ENCODE data around the gene RADIL. TPM values are rescaled to one million over a fixed set of nuclear protein-coding genes. Genes with fewer than 3 reads are reported as not detected.

The RADIL gene
- total and polyA plus RNA-seq, 2 of the 13 experiments (the other 11 are each of a cell fraction or from before 2014, with no cell fraction given): 0.05 to 0.09 TPM

DNA sequence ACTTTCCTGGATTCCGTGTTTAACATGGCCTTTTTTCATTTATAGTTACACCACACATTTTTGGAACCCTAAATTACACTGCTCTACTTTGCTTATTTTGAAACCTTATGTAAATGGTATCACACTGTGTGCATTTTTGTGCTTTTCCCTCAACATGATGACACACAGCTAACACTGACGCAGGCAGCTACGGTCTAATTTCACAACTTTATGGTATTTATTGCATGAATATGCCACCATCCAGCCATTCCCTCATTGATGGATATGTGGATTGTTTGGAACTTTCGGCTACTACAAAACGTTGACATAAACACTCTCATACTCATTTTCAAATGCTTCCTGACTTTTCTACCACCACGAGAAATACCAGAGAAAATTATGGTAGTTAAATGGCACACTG, 28.6 kb downstream of the RADIL start:
- H3K79me2 ChIP-seq (ENCODE audit: insufficient read depth, low read length): no peaks in the 10 kb centered on the region
- peaks cover 13% of the 10 kb centered on the region for H3K4me1 ChIP-seq (ENCODE audit: insufficient read depth, low read length)
- POLR2A ChIA-PET: no interaction called here
- H3K4me3 ChIP-seq (replicated peaks in 1 of 3; ENCODE audit: insufficient read depth in 1 of 3, low read depth in 2 of 3, low read length in 3 of 3): no peak overlapping the region
- CTCF ChIA-PET (ENCODE audit: low intra/inter-chr PET ratio, low total read pairs): no interaction called here
- intact Hi-C loops (cut with micrococcal nuclease; ENCODE audit: unreplicated experiment) (no loop called here), in situ Hi-C loops (cut with HindIII; ENCODE audit: extremely low pct_ligation_motif_present, low pct_unique_long_range_greater_than_20kb) (no loop called here)
- no peaks in the 10 kb centered on the region for H3K9me3 ChIP-seq (ENCODE audit: low read length)
- no peak overlapping the region for H2AFZ ChIP-seq (ENCODE audit: low read length)
- no peak overlapping the region for H3K27ac ChIP-seq (ENCODE audit: extremely low read length, insufficient read depth, low read length)
- DNase-seq (ENCODE audit: low spot score) (no peak), ATAC-seq (no peak), FAIRE-seq (no peak)
- BruUV-seq (replicated peaks): no TSS peak
- no peaks in the 10 kb centered on the region for H3K36me3 ChIP-seq (replicated peaks in 1 of 2; ENCODE audit: control insufficient read depth in 1 of 2, insufficient read depth in 2 of 2, low read length in 2 of 2)
- no peaks in the 10 kb centered on the region for H4K20me1 ChIP-seq (ENCODE audit: insufficient read depth, low read length)
- peaks cover 0 to 28% of the 10 kb centered on the region in 2 experiments; a peak in 3 of 5 replicates for H3K27me3 ChIP-seq (ENCODE audit: control insufficient read depth in 1 of 2, insufficient read depth in 2 of 2, low read length in 2 of 2)
- 33% methylated on average over 6 of the region's 6 CpGs for WGBS (ENCODE audit: low lambda C conversion rate)
- H3K4me2 ChIP-seq (ENCODE audit: low read depth, low read length): no peak overlapping the region
- TF ChIP-seq ZNF883 (CRISPR knock-in tag; IDR thresholded peaks at IDR 0.05; ENCODE audit: not compliant biosample characterization): no peak
- TF ChIP-seq, protein P1, sequence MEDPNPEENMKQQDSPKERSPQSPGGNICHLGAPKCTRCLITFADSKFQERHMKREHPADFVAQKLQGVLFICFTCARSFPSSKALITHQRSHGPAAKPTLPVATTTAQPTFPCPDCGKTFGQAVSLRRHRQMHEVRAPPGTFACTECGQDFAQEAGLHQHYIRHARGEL (CRISPR knock-in tag; IDR thresholded peaks at IDR 0.05): no peak
- H3K9ac ChIP-seq (ENCODE audit: insufficient read depth, low read depth, low read length): no peak overlapping the region

DNA sequence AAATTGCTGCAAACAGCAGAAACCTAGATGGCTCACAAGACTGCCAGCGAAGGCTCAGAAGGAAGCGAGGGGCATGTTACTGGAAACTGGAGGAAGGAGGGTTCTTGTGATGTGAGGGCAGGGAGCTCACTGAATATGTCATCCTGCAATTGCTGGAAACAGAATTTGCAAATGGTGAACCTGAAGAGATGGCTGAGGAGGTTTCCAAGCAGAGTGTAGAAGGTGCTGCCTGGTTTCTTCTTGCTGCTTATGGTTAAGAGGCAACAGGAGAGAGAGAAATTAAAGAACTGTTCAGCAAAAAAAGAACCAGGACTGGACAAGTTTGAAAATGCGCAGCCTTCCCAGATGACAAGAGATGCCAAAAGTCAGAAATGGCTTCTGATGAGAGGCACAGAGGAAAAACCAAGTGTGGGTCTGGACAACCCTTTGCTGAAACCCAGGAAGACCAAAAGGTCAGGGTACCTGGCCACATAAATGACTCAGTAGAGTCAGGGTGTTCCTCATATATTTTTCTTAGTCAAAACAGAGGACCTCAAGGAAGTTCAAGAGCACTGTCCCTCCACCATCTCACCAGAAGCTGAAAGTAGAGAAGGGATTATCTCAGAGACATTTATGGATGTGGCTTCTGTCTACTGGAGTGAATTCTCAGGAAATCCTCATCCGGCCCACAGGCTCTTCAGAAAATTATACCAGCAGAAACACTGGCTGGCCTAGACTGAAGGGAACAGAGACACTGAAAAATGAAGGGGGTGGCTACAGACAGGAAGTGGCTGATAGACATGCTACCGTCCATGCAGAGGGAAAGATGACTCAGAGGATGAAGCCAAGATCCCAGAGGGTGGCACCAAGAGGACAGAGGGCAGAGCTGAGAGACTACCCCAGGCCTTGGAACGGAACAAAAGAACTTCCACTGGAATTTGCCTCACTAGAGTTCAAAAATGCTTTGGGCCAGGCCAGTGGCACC, 31.8 kb downstream of the RADIL start:
- H3K4me2 ChIP-seq (ENCODE audit: low read depth, low read length): no peak overlapping the region
- ChIA-PET CTCF (ENCODE audit: low intra/inter-chr PET ratio, low total read pairs) (no interaction called here), POLR2A (no interaction called here)
- ATAC-seq (no peak), FAIRE-seq (no peak), DNase-seq (ENCODE audit: low spot score) (no peak)
- intact Hi-C loops (cut with micrococcal nuclease; ENCODE audit: unreplicated experiment) (no loop called here), in situ Hi-C loops (cut with HindIII; ENCODE audit: extremely low pct_ligation_motif_present, low pct_unique_long_range_greater_than_20kb) (no loop called here)
- H4K20me1 ChIP-seq (ENCODE audit: insufficient read depth, low read length): no peaks in the 10 kb centered on the region
- H3K4me1 ChIP-seq (ENCODE audit: insufficient read depth, low read length): peaks cover 5% of the 10 kb centered on the region
- H3K27me3 ChIP-seq (ENCODE audit: control insufficient read depth in 1 of 2, insufficient read depth in 2 of 2, low read length in 2 of 2): peaks cover 0 to 23% of the 10 kb centered on the region in 2 experiments; a peak in 2 of 5 replicates
- TF ChIP-seq, protein P2, sequence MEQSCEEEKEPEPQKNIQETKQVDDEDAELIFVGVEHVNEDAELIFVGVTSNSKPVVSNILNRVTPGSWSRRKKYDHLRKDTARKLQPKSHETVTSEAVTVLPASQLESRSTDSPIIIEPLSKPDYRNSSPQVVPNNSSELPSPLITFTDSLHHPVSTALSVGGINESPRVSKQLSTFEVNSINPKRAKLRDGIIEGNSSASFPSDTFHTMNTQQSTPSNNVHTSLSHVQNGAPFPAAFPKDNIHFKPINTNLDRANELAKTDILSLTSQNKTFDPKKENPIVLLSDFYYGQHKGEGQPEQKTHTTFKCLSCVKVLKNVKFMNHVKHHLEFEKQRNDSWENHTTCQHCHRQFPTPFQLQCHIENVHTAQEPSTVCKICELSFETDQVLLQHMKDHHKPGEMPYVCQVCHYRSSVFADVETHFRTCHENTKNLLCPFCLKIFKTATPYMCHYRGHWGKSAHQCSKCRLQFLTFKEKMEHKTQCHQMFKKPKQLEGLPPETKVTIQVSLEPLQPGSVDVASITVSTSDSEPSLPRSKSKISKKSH (CRISPR knock-in tag; IDR thresholded peaks at IDR 0.05; ENCODE audit: borderline replicate concordance): no peak
- peak; percentile 98 for TF ChIP-seq ZNF256 (CRISPR knock-in tag; conservative IDR thresholded peaks at IDR 0.05)
- H3K36me3 ChIP-seq (replicated peaks in 1 of 2; ENCODE audit: control insufficient read depth in 1 of 2, insufficient read depth in 2 of 2, low read length in 2 of 2): no peaks in the 10 kb centered on the region
- H3K27ac ChIP-seq (ENCODE audit: extremely low read length, insufficient read depth, low read length): no peak overlapping the region
- no peak overlapping the region for H3K9ac ChIP-seq (ENCODE audit: insufficient read depth, low read depth, low read length)
- H3K4me3 ChIP-seq (replicated peaks in 1 of 3; ENCODE audit: insufficient read depth in 1 of 3, low read depth in 2 of 3, low read length in 3 of 3): no peak overlapping the region
- WGBS (ENCODE audit: low lambda C conversion rate): 29% methylated on average over 6 of the region's 6 CpGs
- H3K79me2 ChIP-seq (ENCODE audit: insufficient read depth, low read length): no peaks in the 10 kb centered on the region
- no peaks in the 10 kb centered on the region for H3K9me3 ChIP-seq (ENCODE audit: low read length)
- H2AFZ ChIP-seq (ENCODE audit: low read length): no peak overlapping the region
- BruUV-seq (replicated peaks): no TSS peak
